ENCODE results near the gene RCVRN. TPM values are rescaled to one million over a fixed set of nuclear protein-coding genes. Genes with fewer than 3 reads are reported as not detected.

The RCVRN gene
- total and polyA plus RNA-seq, 3 experiments from 2014 or later = not detected

DNA sequence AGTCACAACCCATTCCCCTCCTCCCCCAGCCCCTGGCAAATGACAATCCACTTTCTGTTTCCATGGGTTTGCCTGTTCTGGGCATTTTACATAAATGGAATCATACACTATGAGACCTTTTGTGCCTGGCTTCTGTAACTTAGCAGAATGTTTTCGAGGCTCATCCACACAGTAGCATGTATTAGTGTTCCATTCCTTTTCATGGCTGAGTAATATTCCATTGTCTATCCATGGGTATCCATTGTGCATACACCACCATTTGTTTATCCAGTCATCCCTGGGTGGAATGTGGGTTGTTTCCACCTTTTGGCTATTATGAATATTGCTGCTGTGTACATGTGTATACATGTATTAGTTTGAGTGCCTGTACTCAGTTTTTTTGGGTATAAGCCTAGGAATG is 33.7 kb upstream of the RCVRN start:
- H3K36me3 Mint-ChIP-seq = peaks cover 9 to 30% (median 9%) of the 10 kb centered on the region in 3 donors
- Histone ChIP-seq H3K27me3 (ENCODE audit: insufficient read depth, low read length, poor library complexity, severe bottlenecking) (no peaks in the 10 kb centered on the region), H3K27ac (ENCODE audit: low read depth, low read length) (no peak overlapping the region), H3K4me3 (ENCODE audit: low read length) (no peak overlapping the region), H3K9me3 (ENCODE audit: low read length) (no peaks in the 10 kb centered on the region), H3K36me3 (ENCODE audit: insufficient read depth, low read length) (no peaks in the 10 kb centered on the region), H3K4me1 (ENCODE audit: insufficient read depth, low read length) (no peaks in the 10 kb centered on the region)
- H3K9me3 Mint-ChIP-seq = peaks cover 0 to 9% (median 2%) of the 10 kb centered on the region in 5 donors
- CTCF ChIA-PET = interaction anchor here (1.6 kb wide), 1 partner anchor 12 kb away, joined by 3 read pairs; no protein-coding TSS in a partner anchor
- no peak overlapping the region for H3K27ac Mint-ChIP-seq
- DNase-seq = no peak
- H3K27me3 Mint-ChIP-seq = no peaks in the 10 kb centered on the region
- H3K4me1 Mint-ChIP-seq = no peaks in the 10 kb centered on the region
- POLR2A ChIA-PET = no interaction called here
- H3K4me3 Mint-ChIP-seq = no peak overlapping the region

DNA sequence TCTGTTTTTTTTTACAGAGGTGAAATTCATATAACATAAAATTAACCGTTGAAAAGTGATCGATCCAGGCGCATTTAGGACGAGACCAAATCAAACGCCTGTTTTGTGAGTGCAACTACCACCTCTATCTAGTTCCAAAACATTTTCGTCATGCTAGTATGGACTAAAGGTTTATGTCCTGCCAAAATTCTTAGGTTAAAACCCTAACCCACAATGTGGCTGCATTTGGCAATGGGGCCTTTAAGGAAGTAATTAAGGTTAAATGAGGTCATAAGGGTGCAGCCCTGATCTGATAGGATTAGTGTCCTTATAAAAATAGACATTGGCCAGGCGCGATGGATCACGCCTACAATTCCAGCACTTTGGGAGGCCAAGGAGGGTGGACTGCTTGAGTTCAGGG is 32.8 kb upstream of the RCVRN start:
- Mint-ChIP-seq H3K27ac (no peak overlapping the region), H3K4me3 (no peak overlapping the region), H3K4me1 (no peaks in the 10 kb centered on the region), H3K9me3 (peaks cover 0 to 9% (median 2%) of the 10 kb centered on the region in 5 donors), H3K27me3 (no peaks in the 10 kb centered on the region), H3K36me3 (peaks cover 9 to 30% (median 9%) of the 10 kb centered on the region in 3 donors)
- ChIA-PET CTCF (no interaction called here), POLR2A (no interaction called here)
- no peak overlapping the region for H3K27ac ChIP-seq (ENCODE audit: low read depth, low read length)
- no peaks in the 10 kb centered on the region for H3K36me3 ChIP-seq (ENCODE audit: insufficient read depth, low read length)
- H3K4me3 ChIP-seq (ENCODE audit: low read length) = no peak overlapping the region
- H3K4me1 ChIP-seq (ENCODE audit: insufficient read depth, low read length) = no peaks in the 10 kb centered on the region
- no peaks in the 10 kb centered on the region for H3K9me3 ChIP-seq (ENCODE audit: low read length)
- DNase-seq = no peak
- no peaks in the 10 kb centered on the region for H3K27me3 ChIP-seq (ENCODE audit: insufficient read depth, low read length, poor library complexity, severe bottlenecking)

- no peaks in the 10 kb centered on the region for H3K36me3 ChIP-seq (ENCODE audit: insufficient read depth, low read length)
- H3K27me3 Mint-ChIP-seq = no peaks in the 10 kb centered on the region
- ChIA-PET POLR2A (no interaction called here), CTCF (no interaction called here)
- no peak overlapping the region for H3K4me3 ChIP-seq (ENCODE audit: low read length)
- H3K27ac Mint-ChIP-seq = no peak overlapping the region
- H3K27ac ChIP-seq (ENCODE audit: low read depth, low read length) = no peak overlapping the region
- DNase-seq = no peak
- peaks cover 0 to 9% (median 2%) of the 10 kb centered on the region in 5 donors for H3K9me3 Mint-ChIP-seq
- no peaks in the 10 kb centered on the region for H3K4me1 Mint-ChIP-seq
- peaks cover 7 to 26% (median 7%) of the 10 kb centered on the region in 3 donors for H3K36me3 Mint-ChIP-seq
- no peaks in the 10 kb centered on the region for H3K27me3 ChIP-seq (ENCODE audit: insufficient read depth, low read length, poor library complexity, severe bottlenecking)
- no peak overlapping the region for H3K4me3 Mint-ChIP-seq
- H3K9me3 ChIP-seq (ENCODE audit: low read length) = no peaks in the 10 kb centered on the region
- no peaks in the 10 kb centered on the region for H3K4me1 ChIP-seq (ENCODE audit: insufficient read depth, low read length)
These were observed 32.2 kb upstream of the RCVRN start for GRCh38 chr17:9937241-9937761.

DNA sequence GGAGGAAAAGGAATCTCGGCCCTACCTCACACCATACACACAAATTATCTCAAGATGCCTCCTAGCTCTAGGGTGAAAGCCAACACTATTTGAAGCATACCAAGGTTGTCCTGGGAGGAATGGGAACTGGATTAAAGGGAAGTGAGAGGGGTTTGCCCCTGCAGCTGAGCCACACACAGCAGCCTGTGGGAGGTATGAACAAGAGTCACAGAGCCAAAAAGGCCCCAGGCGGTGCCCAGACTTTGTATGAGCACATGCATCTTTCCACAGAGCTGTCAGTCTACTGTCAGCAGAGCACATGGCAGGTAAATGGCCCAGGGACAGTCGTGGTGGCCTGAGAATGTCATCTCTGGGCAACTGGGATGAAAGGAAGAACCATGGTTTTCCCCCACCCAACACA is 31.0 kb upstream of the RCVRN start:
- DNase-seq = no peak
- H3K4me1 ChIP-seq (ENCODE audit: insufficient read depth, low read length) = no peaks in the 10 kb centered on the region
- peaks cover 3 to 22% (median 5%) of the 10 kb centered on the region in 3 donors for H3K36me3 Mint-ChIP-seq
- H3K27ac ChIP-seq (ENCODE audit: low read depth, low read length) = no peak overlapping the region
- H3K27me3 Mint-ChIP-seq = no peaks in the 10 kb centered on the region
- no peaks in the 10 kb centered on the region for H3K9me3 ChIP-seq (ENCODE audit: low read length)
- POLR2A ChIA-PET = no interaction called here
- H3K4me3 ChIP-seq (ENCODE audit: low read length) = no peak overlapping the region
- H3K27me3 ChIP-seq (ENCODE audit: insufficient read depth, low read length, poor library complexity, severe bottlenecking) = no peaks in the 10 kb centered on the region
- no peak overlapping the region for H3K4me3 Mint-ChIP-seq
- CTCF ChIA-PET = interaction anchor here (0.8 kb wide), 1 partner anchor 12 kb away, joined by 3 read pairs; no protein-coding TSS in a partner anchor
- no peaks in the 10 kb centered on the region for H3K36me3 ChIP-seq (ENCODE audit: insufficient read depth, low read length)
- no peaks in the 10 kb centered on the region for H3K4me1 Mint-ChIP-seq
- H3K27ac Mint-ChIP-seq = no peak overlapping the region
- H3K9me3 Mint-ChIP-seq = peaks cover 0 to 9% (median under 1%) of the 10 kb centered on the region in 5 donors

DNA sequence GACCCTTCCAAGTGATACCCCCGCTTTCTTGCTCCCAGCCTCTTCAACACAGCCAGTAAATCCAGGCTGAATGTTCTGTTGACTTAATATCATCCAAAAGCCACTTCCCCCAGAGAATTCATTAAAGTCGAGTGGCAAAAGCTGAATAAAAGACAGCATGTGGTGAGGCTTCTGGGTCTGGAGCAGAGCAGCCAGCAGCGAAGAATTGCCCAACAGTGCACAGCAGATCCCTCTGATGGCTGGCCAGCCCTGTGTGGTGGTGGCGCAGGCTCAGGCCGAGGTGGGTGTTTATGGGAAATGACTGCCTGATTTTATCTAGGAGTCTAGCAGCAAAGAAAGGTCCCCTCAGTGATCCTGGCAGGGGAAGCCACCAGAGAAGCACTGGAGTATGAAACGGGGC is 30.3 kb upstream of the RCVRN start:
- Mint-ChIP-seq H3K27ac (no peak overlapping the region), H3K4me3 (no peak overlapping the region), H3K27me3 (no peaks in the 10 kb centered on the region), H3K36me3 (peaks cover 2 to 20% (median 5%) of the 10 kb centered on the region in 3 donors), H3K9me3 (peaks cover 0 to 7% (median 0%) of the 10 kb centered on the region in 5 donors), H3K4me1 (no peaks in the 10 kb centered on the region)
- no peaks in the 10 kb centered on the region for H3K27me3 ChIP-seq (ENCODE audit: insufficient read depth, low read length, poor library complexity, severe bottlenecking)
- no peak for DNase-seq
- no peaks in the 10 kb centered on the region for H3K9me3 ChIP-seq (ENCODE audit: low read length)
- CTCF ChIA-PET = interaction anchor here (0.8 to 1.4 kb wide), 2 partner anchors 11 to 15 kb away, joined by 3 to 4 read pairs; no protein-coding TSS in a partner anchor
- H3K4me1 ChIP-seq (ENCODE audit: insufficient read depth, low read length) = no peaks in the 10 kb centered on the region
- POLR2A ChIA-PET = no interaction called here
- H3K27ac ChIP-seq (ENCODE audit: low read depth, low read length) = no peak overlapping the region
- no peak overlapping the region for H3K4me3 ChIP-seq (ENCODE audit: low read length)
- H3K36me3 ChIP-seq (ENCODE audit: insufficient read depth, low read length) = no peaks in the 10 kb centered on the region

DNA sequence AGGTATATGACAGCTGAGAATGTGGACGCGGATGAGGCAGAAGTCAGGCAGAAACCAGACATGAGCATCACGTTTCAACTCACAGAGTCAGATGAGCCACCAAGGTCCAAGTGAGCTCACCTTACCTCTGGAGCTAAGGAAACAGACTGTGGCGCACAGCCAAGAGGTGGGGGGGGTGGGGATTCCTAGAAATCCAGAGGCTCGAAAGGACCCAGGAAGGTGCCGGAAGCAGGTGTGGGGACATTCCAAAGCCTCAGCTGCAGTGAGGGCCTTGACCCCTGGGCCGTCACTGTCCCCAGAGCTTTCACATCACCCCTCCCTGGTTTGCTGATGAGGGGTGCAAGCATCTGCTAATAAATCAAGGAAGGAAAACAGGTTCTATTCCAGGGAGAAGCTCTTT is 29.3 kb upstream of the RCVRN start:
- Histone ChIP-seq H3K27me3 (ENCODE audit: insufficient read depth, low read length, poor library complexity, severe bottlenecking) (no peaks in the 10 kb centered on the region), H3K4me1 (ENCODE audit: insufficient read depth, low read length) (no peaks in the 10 kb centered on the region), H3K4me3 (ENCODE audit: low read length) (no peak overlapping the region), H3K27ac (ENCODE audit: low read depth, low read length) (no peak overlapping the region), H3K9me3 (ENCODE audit: low read length) (no peaks in the 10 kb centered on the region), H3K36me3 (ENCODE audit: insufficient read depth, low read length) (no peaks in the 10 kb centered on the region)
- POLR2A ChIA-PET = no interaction called here
- DNase-seq = no peak
- H3K27me3 Mint-ChIP-seq = no peaks in the 10 kb centered on the region
- peaks cover 0 to 5% (median 0%) of the 10 kb centered on the region in 5 donors for H3K9me3 Mint-ChIP-seq
- no peaks in the 10 kb centered on the region for H3K4me1 Mint-ChIP-seq
- peaks cover 2 to 15% (median 2%) of the 10 kb centered on the region in 3 donors for H3K36me3 Mint-ChIP-seq
- CTCF ChIA-PET = interaction anchor here (1.4 to 1.8 kb wide), 2 partner anchors 9 to 13 kb away, joined by 4 read pairs; no protein-coding TSS in a partner anchor
- H3K27ac Mint-ChIP-seq = no peak overlapping the region
- no peak overlapping the region for H3K4me3 Mint-ChIP-seq

- Histone ChIP-seq H3K36me3 (ENCODE audit: insufficient read depth, low read length) (no peaks in the 10 kb centered on the region), H3K4me1 (ENCODE audit: insufficient read depth, low read length) (no peaks in the 10 kb centered on the region), H3K4me3 (ENCODE audit: low read length) (no peak overlapping the region), H3K27ac (ENCODE audit: low read depth, low read length) (no peak overlapping the region), H3K9me3 (ENCODE audit: low read length) (no peaks in the 10 kb centered on the region), H3K27me3 (ENCODE audit: insufficient read depth, low read length, poor library complexity, severe bottlenecking) (no peaks in the 10 kb centered on the region)
- Mint-ChIP-seq H3K36me3 (peaks cover 0 to 4% (median 2%) of the 10 kb centered on the region in 3 donors), H3K4me1 (no peaks in the 10 kb centered on the region), H3K27ac (peak overlapping the region in 1 of 8 donors; percentile 61), H3K27me3 (no peaks in the 10 kb centered on the region), H3K9me3 (no peaks in the 10 kb centered on the region), H3K4me3 (no peak overlapping the region)
- DNase-seq = no peak
- ChIA-PET POLR2A (no interaction called here), CTCF (no interaction called here)
These were observed 27.4 kb upstream of the RCVRN start for GRCh38 chr17:9932491-9932890.

DNA sequence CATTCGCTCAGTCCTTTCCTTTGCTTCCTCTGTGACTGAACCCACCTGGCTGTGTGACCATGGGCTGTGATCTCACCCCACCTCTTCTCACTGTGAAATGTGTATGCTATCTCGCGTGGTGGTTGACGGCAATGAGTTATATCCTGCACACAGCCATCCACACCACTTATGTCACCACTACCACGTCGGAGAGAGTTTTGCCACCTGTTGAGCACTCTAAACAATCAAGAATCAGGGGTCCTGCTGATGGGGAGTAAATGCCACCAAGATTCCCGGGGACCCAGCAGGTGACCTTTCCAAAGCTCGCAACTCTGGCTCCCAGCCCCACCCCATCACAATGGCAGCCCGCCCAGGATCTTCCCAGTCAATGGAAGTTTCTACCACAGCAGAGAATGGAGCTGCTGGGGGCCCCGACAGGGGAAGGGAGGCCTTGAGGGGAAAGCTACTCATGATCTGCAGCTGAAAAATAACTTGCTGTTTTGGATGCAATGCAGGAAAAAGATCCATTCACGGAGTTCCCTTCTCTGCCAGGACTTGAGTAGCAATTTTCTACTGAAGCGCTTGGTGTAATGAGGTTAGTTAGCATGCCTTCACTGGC is 26.2 kb upstream of the RCVRN start:
- Histone ChIP-seq H3K36me3 (ENCODE audit: insufficient read depth, low read length) (no peaks in the 10 kb centered on the region), H3K4me3 (ENCODE audit: low read length) (no peak overlapping the region), H3K27me3 (ENCODE audit: insufficient read depth, low read length, poor library complexity, severe bottlenecking) (no peaks in the 10 kb centered on the region), H3K4me1 (ENCODE audit: insufficient read depth, low read length) (no peaks in the 10 kb centered on the region), H3K9me3 (ENCODE audit: low read length) (no peaks in the 10 kb centered on the region), H3K27ac (ENCODE audit: low read depth, low read length) (no peak overlapping the region)
- POLR2A ChIA-PET = no interaction called here
- Mint-ChIP-seq H3K36me3 (no peaks in the 10 kb centered on the region), H3K4me1 (no peaks in the 10 kb centered on the region), H3K4me3 (no peak overlapping the region), H3K27me3 (no peaks in the 10 kb centered on the region), H3K27ac (no peak overlapping the region), H3K9me3 (no peaks in the 10 kb centered on the region)
- CTCF ChIA-PET = no interaction called here
- DNase-seq = no peak
